Forelimb muscle (tissue), 1 donor: ENCODE results near the gene SNX32. TPM values are rescaled to one million over a fixed set of nuclear protein-coding genes. Genes with fewer than 3 reads are reported as not detected.

ENCODE experiments used
- DNase-seq: peaks from one replicate; pipeline ENCODE4 v3.0.0-alpha.2; 2013; ENCODE audit warnings: low read depth
- polyA plus RNA-seq: library from polyadenylated mRNA; unstranded; fragments of 120-200 nt; gene quantifications from one replicate; pipeline ENCODE4 v1.2.1, GENCODE V29; 2013; ENCODE audit not compliant: insufficient read length

Gene SNX32
- polyA plus RNA-seq, 1 donor: 1.8 TPM

- DNase-seq: no peak
These were observed 65.8 kb downstream of the SNX32 start for GRCh38 chr11:65899356-65900124.

- no peak for DNase-seq
These were observed 66.5 kb downstream of the SNX32 start, which contains the start of gene FOSL1 for GRCh38 chr11:65900125-65900898. FOSL1 (minus strand) TSS chr11:65900388; CDS start chr11:65900339, 49 bp downstream.

- no peak for DNase-seq
These were observed 67.1 kb downstream of the SNX32 start for GRCh38 chr11:65900899-65901180.

DNA sequence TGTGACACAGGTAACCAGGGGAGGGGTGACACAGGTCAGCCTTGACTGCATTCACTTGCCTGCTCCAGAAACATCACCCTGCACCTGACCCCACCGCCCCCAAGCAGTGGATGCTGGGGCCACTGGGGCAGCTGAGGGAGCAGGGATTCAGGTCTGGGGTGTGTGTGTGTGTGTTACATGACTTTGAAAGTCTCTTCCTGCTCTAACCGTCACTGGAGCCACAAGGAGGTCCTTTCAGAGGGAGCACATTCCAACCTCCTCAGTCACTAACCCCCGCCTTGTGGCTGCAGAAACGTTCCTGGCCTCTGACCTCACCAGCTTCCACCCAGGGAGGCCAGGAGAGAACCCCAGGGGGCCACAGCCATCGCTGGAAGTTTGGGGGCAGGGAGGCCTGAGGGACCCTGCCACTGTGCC, 69.3 kb downstream of the SNX32 start:
- no peak for DNase-seq

Other genes with a start within 250 kb of the SNX32 start
- 1.4 TPM for gene KCNK7, start 238.2 kb upstream of the SNX32 start, polyA plus RNA-seq
- 30.1 TPM for gene MAP3K11, start 219.7 kb upstream of the SNX32 start, polyA plus RNA-seq
- gene PCNX3, start 218.2 kb upstream of the SNX32 start, polyA plus RNA-seq: 18.0 TPM
- gene SIPA1, start 195.9 kb upstream of the SNX32 start, polyA plus RNA-seq: 34.0 TPM
- 42.1 TPM for gene RELA, start 171.0 kb upstream of the SNX32 start, polyA plus RNA-seq
- gene KAT5, start 121.7 kb upstream of the SNX32 start, polyA plus RNA-seq: 38.0 TPM
- 30.2 TPM for gene RNASEH2C, start 113.2 kb upstream of the SNX32 start, polyA plus RNA-seq
- gene AP5B1, start 53.0 kb upstream of the SNX32 start, polyA plus RNA-seq: 1.5 TPM
- not detected for gene OVOL1, start 46.9 kb upstream of the SNX32 start, polyA plus RNA-seq
- gene CFL1, start 24.2 kb downstream of the SNX32 start, polyA plus RNA-seq: 578 TPM
- gene MUS81, start 26.5 kb downstream of the SNX32 start, polyA plus RNA-seq: 43.9 TPM
- gene EFEMP2, start 38.8 kb downstream of the SNX32 start, polyA plus RNA-seq: 82.6 TPM
- 1.3 TPM for gene CTSW, start 45.9 kb downstream of the SNX32 start, polyA plus RNA-seq
- gene FIBP, start 54.5 kb downstream of the SNX32 start, polyA plus RNA-seq: 55.8 TPM
- 14.7 TPM for gene CCDC85B, start 56.7 kb downstream of the SNX32 start, polyA plus RNA-seq
- not detected for gene FOSL1, start 66.4 kb downstream of the SNX32 start, polyA plus RNA-seq
- 33.1 TPM for gene C11orf68, start 85.1 kb downstream of the SNX32 start, polyA plus RNA-seq
- 74.8 TPM for gene DRAP1, start 85.5 kb downstream of the SNX32 start, polyA plus RNA-seq
- 0.25 TPM for gene TSGA10IP, start 111.5 kb downstream of the SNX32 start, polyA plus RNA-seq
- gene SART1, start 127.8 kb downstream of the SNX32 start, polyA plus RNA-seq: 36.2 TPM
- gene EIF1AD, start 168.2 kb downstream of the SNX32 start, polyA plus RNA-seq: 18.5 TPM
- gene BANF1, start 168.5 kb downstream of the SNX32 start, polyA plus RNA-seq: 218 TPM
- not detected for gene CST6, start 178.0 kb downstream of the SNX32 start, polyA plus RNA-seq
- gene CATSPER1, start 192.5 kb downstream of the SNX32 start, polyA plus RNA-seq: 0.27 TPM
- 0.78 TPM for gene GAL3ST3, start 215.2 kb downstream of the SNX32 start, polyA plus RNA-seq
- 121 TPM for gene SF3B2, start 218.4 kb downstream of the SNX32 start, polyA plus RNA-seq
- 28.3 TPM for gene PACS1, start 236.3 kb downstream of the SNX32 start, polyA plus RNA-seq